Duodenal mucosa (tissue), 2 donors: Measurements from ENCODE around the gene CRCP.

Experiments used
- H3K27ac ChIP-seq: one replicate; pipeline ENCODE4 v1.7.0; 2013; ENCODE audit warnings: low read depth, low read length
- H3K27me3 ChIP-seq, 2 donors: one replicate each; pipeline ENCODE4 v1.7.0; 2013; ENCODE audit warnings: low read length in 2 of 2, control low read depth in 1 of 2; ENCODE audit not compliant: insufficient read depth in 2 of 2, control insufficient read depth in 1 of 2
- H3K36me3 ChIP-seq, 2 donors: one replicate each; pipeline ENCODE4 v1.7.0; 2013; ENCODE audit warnings: low read length in 2 of 2, control low read depth in 1 of 2; ENCODE audit not compliant: insufficient read depth in 2 of 2, control insufficient read depth in 1 of 2
- H3K4me1 ChIP-seq, 2 donors: one replicate each; pipeline ENCODE4 v1.7.0; 2013; ENCODE audit warnings: low read length in 2 of 2, control low read depth in 1 of 2; ENCODE audit not compliant: insufficient read depth in 2 of 2, control insufficient read depth in 1 of 2
- H3K4me3 ChIP-seq, 2 donors: one replicate each; pipeline ENCODE4 v1.7.0; 2013; ENCODE audit warnings: low read length in 2 of 2, low read depth in 1 of 2
- H3K9ac ChIP-seq, 2 donors: one replicate each; pipeline ENCODE4 v1.7.0; 2013; ENCODE audit warnings: low read length in 2 of 2, low read depth in 1 of 2
- H3K9me3 ChIP-seq, 2 donors: one replicate each; pipeline ENCODE4 v1.7.0; 2013; ENCODE audit warnings: low read length in 2 of 2, control low read depth in 1 of 2; ENCODE audit not compliant: control insufficient read depth in 1 of 2

Gene CRCP

DNA sequence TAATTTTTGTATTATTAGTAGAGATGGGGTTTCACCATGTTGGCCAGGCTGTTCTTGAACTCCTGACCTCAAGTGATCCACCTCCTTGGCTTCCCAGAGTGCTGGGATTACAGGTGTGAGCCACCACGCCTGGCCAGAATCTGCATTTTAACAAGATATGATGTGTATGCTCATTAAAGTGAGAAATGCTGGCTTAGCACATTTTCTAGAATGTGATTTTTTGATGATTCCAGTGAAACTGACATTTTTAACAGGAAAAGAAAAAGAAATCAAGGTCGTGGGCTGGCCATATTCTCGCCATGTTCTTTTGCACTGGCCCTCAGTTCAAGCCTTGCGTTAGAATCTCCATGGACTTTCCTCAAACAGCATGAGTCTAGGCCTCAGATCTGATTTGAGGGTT is 72.3 kb downstream of the CRCP start:
- Histone ChIP-seq H3K9me3 (no peaks in the 10 kb centered on the region), H3K4me3 (no peak overlapping the region), H3K9ac (no peak overlapping the region), H3K4me1 (no peaks in the 10 kb centered on the region), H3K27ac (no peak overlapping the region), H3K27me3 (no peaks in the 10 kb centered on the region), H3K36me3 (no peaks in the 10 kb centered on the region)

- Histone ChIP-seq H3K27me3 (no peaks in the 10 kb centered on the region), H3K9me3 (no peaks in the 10 kb centered on the region), H3K36me3 (no peaks in the 10 kb centered on the region), H3K27ac (no peak overlapping the region), H3K9ac (no peak overlapping the region), H3K4me1 (no peaks in the 10 kb centered on the region), H3K4me3 (no peak overlapping the region)
Observed at GRCh38 chr7:66187905-66188304, 73.3 kb downstream of the CRCP start.

DNA sequence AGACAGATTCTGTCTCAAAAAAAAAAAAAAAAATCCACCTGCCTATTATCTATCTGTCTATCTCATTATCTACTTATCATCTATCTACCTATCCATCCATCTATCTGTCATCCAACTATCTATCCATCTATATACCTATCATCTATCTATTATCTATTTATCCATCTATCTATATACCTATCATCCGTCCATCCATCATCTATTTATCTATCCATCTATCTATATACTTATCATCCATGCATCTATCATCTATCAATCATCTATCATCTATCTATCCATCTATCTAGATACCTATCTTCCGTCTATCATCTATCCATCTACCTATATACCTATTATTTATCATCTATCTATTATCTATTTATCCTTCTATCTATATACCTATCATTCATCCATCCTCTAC is 74.0 kb downstream of the CRCP start:
- Histone ChIP-seq H3K27me3 (no peaks in the 10 kb centered on the region), H3K9me3 (no peaks in the 10 kb centered on the region), H3K9ac (no peak overlapping the region), H3K36me3 (no peaks in the 10 kb centered on the region), H3K27ac (no peak overlapping the region), H3K4me1 (no peaks in the 10 kb centered on the region), H3K4me3 (no peak overlapping the region)

DNA sequence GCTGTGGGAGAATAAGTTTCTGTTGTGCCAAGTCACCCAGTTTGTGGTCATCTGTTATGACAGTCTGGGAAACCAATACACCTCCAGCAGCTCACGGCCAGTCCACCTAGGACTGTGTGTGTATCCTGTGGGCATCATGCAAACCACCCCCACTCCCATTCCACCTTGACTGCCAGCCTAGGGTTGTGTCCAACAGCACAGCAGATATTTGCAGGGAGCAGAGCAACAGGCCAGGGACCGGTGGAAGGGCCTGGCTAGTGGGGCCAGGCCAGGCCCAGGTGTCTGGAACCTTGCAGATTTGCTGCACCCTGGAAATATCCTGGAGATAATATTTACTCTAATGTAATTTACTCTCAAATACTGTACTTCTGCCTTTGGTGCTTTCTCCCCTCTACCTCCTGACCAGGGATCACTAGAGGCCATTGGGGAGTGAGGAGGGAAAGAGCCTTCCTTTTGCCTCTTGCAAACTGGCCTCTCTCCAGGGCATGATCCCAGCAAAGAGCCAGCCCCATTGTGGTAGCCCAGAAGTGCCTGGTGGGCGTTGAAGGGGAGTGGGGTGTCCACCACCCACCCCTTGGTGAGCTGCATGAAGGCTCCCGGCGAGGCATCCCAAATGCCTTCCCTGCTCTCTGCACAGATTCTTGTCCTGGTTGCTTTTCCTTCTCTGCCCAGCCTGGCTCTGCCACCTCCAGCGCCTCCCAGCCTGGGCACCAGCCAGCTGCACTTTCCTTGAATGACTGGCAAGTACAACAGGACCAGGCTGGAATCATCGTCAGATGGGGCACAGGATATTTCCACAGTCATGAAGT is 75.3 kb downstream of the CRCP start:
- no peaks in the 10 kb centered on the region for H3K27me3 ChIP-seq
- no peaks in the 10 kb centered on the region for H3K9me3 ChIP-seq
- H3K9ac ChIP-seq, result no peak overlapping the region
- no peaks in the 10 kb centered on the region for H3K4me1 ChIP-seq
- no peak overlapping the region for H3K4me3 ChIP-seq
- no peaks in the 10 kb centered on the region for H3K36me3 ChIP-seq
- no peak overlapping the region for H3K27ac ChIP-seq

GRCh38 chr7:66190504-66190857 is 75.8 kb downstream of the CRCP start:
- Histone ChIP-seq H3K9me3 (no peaks in the 10 kb centered on the region), H3K4me3 (no peak overlapping the region), H3K9ac (no peak overlapping the region), H3K27ac (no peak overlapping the region), H3K36me3 (no peaks in the 10 kb centered on the region), H3K27me3 (no peaks in the 10 kb centered on the region), H3K4me1 (no peaks in the 10 kb centered on the region)

- Histone ChIP-seq H3K36me3 (no peaks in the 10 kb centered on the region), H3K9ac (no peak overlapping the region), H3K4me3 (no peak overlapping the region), H3K4me1 (no peaks in the 10 kb centered on the region), H3K27ac (no peak overlapping the region), H3K27me3 (no peaks in the 10 kb centered on the region), H3K9me3 (no peaks in the 10 kb centered on the region)
Observed at GRCh38 chr7:66193146-66193725, 78.6 kb downstream of the CRCP start.

DNA sequence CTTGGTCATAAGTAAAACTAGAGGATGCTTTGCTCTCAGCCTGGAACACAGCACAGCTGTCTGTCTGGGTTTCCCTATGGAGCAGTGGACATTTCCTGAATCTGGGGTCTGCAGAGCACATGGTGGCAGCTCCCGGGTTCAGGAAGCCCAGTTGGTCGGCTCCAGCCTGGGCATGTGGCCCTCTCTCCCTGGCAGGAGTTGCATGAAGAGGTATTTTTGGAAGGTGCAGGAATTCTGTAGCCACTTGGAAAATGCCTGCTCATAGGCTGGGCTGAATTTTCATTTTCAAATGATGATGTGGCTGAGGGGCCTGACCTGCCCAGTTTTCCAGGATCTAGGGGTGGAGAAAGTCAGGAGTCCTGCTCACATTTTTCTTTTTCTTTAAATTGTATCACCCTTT is 83.8 kb downstream of the CRCP start:
- Histone ChIP-seq H3K9ac (no peak overlapping the region), H3K36me3 (no peaks in the 10 kb centered on the region), H3K9me3 (no peaks in the 10 kb centered on the region), H3K27me3 (no peaks in the 10 kb centered on the region), H3K27ac (no peak overlapping the region), H3K4me3 (no peak overlapping the region), H3K4me1 (no peaks in the 10 kb centered on the region)

GRCh38 chr7:66198956-66199355 is 84.3 kb downstream of the CRCP start:
- H3K27me3 ChIP-seq, result no peaks in the 10 kb centered on the region
- no peak overlapping the region for H3K27ac ChIP-seq
- H3K4me1 ChIP-seq, result no peaks in the 10 kb centered on the region
- H3K4me3 ChIP-seq, result no peak overlapping the region
- no peaks in the 10 kb centered on the region for H3K36me3 ChIP-seq
- H3K9ac ChIP-seq, result no peak overlapping the region
- no peaks in the 10 kb centered on the region for H3K9me3 ChIP-seq

- Histone ChIP-seq H3K9me3 (no peaks in the 10 kb centered on the region), H3K27me3 (peaks cover 11 to 25% of the 10 kb centered on the region in 2 donors), H3K4me1 (peaks cover 0 to 22% of the 10 kb centered on the region in 2 donors), H3K36me3 (no peaks in the 10 kb centered on the region), H3K9ac (no peak overlapping the region), H3K27ac (no peak overlapping the region), H3K4me3 (no peak overlapping the region)
Observed at GRCh38 chr7:66202441-66202840, 87.8 kb downstream of the CRCP start.
